Hepatocyte (in vitro differentiated cells): ENCODE measurements around the gene RDH14. TPM values are rescaled to one million over a fixed set of nuclear protein-coding genes. Genes with fewer than 3 reads are reported as not detected.

ENCODE experiments used
- DNase-seq: peaks from one replicate; pipeline ENCODE4 v3.0.0-alpha.2; 2016; ENCODE audit warnings: low spot score
- H2AFZ ChIP-seq: fragments of 200-600 bp; sonication (generic); 2 replicates; pipeline ENCODE4 v1.6.0; 2016; ENCODE audit warnings: antibody characterized with exemption, mild to moderate bottlenecking
- H3K27ac ChIP-seq: fragments of 200-600 bp; sonication (generic); 2 replicates; pipeline ENCODE4 v1.5.1; 2016; ENCODE audit warnings: mild to moderate bottlenecking
- H3K27me3 ChIP-seq: fragments of 200-600 bp; sonication (generic); 2 replicates; pipeline ENCODE4 v1.6.1; 2016
- H3K36me3 ChIP-seq: fragments of 200-600 bp; sonication (generic); replicated peaks from 2 replicates; pipeline ENCODE4 v1.5.1; 2016; ENCODE audit warnings: low read depth; ENCODE audit not compliant: insufficient read depth
- H3K4me1 ChIP-seq: fragments of 200-600 bp; sonication (generic); 2 replicates; pipeline ENCODE4 v1.5.1; 2016; ENCODE audit warnings: mild to moderate bottlenecking, moderate library complexity; ENCODE audit not compliant: insufficient read depth
- H3K4me2 ChIP-seq: fragments of 200-600 bp; sonication (generic); 2 replicates; pipeline ENCODE4 v1.6.0; 2016
- H3K4me3 ChIP-seq: fragments of 200-600 bp; sonication (generic); 2 replicates; pipeline ENCODE4 v1.5.1; 2016; ENCODE audit warnings: mild to moderate bottlenecking
- H3K79me2 ChIP-seq: fragments of 200-600 bp; sonication (generic); 2 replicates; pipeline ENCODE4 v1.6.0; 2017; ENCODE audit warnings: mild to moderate bottlenecking
- H3K9me2 ChIP-seq: fragments of 200-600 bp; sonication (generic); replicated peaks from 2 replicates; pipeline ENCODE4 v1.6.0; 2017; ENCODE audit warnings: mild to moderate bottlenecking; ENCODE audit not compliant: insufficient read depth
- H3K9me3 ChIP-seq: fragments of 200-600 bp; sonication (generic); 2 replicates; pipeline ENCODE4 v1.5.1; 2016; ENCODE audit warnings: low read depth, mild to moderate bottlenecking
- H4K20me1 ChIP-seq: fragments of 200-600 bp; sonication (generic); 2 replicates; pipeline ENCODE4 v1.6.0; 2016; ENCODE audit warnings: mild to moderate bottlenecking; ENCODE audit not compliant: insufficient read depth, poor library complexity, severe bottlenecking
- EZH2 ChIP-seq: fragments of 200-600 bp; sonication (generic); IDR thresholded peaks from 2 replicates; pipeline ENCODE4 v1.6.1; 2016; ENCODE audit warnings: antibody characterized with exemption, mild to moderate bottlenecking, borderline replicate concordance
- EZH2phosphoT487 ChIP-seq: fragments of 200-600 bp; sonication (generic); IDR thresholded peaks from one replicate; pipeline ENCODE4 v1.6.1; 2018; ENCODE audit warnings: antibody characterized with exemption, mild to moderate bottlenecking, low read depth, moderate library complexity; ENCODE audit not compliant: unreplicated experiment, severe bottlenecking
- WGBS: methylation state at CpG from one replicate; pipeline ENCODE4 v1.1.6; 2016; ENCODE audit warnings: low lambda C conversion rate; ENCODE audit errors: missing lambda C conversion rate; 5-methylcytosine and 5-hydroxymethylcytosine counted together
- polyA plus RNA-seq: library from polyadenylated mRNA; unstranded; fragments of >200 nt; fragmentation: Nextera tagmentation; extraction: Ambion mirVana; gene quantifications from 2 replicates; pipeline ENCODE4 v1.2.1, GENCODE V29; 2016
- total RNA-seq: library from RNA; depleted of rRNA; stranded (reverse); fragments of >200 nt; gene quantifications from 2 replicates; pipeline ENCODE4 v1.2.3, GENCODE V29; 2014
- TF ChIP-seq, protein P1 (sequence below): fragments of 200-600 bp; sonication (generic); IDR thresholded peaks from 2 replicates; pipeline ENCODE4 v1.5.1; 2016; ENCODE audit warnings: antibody characterized with exemption, mild to moderate bottlenecking; ENCODE audit not compliant: poor library complexity

Gene RDH14
- total and polyA plus RNA-seq, 2 experiments from 2014 or later = 38.2 to 46.5 TPM

DNA sequence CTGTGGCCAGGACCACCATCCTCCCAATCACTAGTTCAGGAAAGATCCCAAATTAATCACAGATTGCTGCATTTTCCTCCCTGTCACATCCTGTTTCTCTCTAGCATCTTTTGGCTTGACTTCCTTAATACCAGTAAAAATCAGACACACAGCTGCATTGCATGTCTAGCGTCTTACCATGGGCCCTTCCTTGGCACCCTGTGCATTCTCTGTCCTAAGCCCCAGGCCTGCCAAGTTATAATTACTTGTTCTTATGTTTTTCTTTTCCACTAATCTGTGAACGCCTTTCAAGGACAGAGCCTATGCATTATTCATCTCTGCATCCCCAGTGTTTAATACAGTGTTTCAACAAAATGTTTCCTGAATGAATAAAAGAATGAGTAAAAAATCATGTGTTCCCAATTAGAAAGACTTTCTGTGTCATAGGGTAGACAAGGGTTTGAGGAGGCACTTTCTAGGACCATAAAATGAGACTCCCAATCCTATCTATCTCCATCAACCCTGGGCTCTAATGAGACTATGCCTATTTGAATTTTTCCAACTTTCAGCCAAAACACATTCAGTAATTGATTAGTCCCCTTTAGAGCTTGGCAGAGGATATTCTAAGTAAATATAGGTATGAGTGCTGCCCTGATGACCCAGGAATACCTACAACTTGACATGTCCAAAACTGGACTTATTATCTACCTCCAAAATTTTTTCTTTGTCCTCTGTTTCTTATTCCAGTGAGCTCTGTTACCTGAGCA is 39.2 kb upstream of the RDH14 start:
- H4K20me1 ChIP-seq = no peaks in the 10 kb centered on the region
- H3K4me3 ChIP-seq = no peak overlapping the region
- H3K36me3 ChIP-seq = no peaks in the 10 kb centered on the region
- no peak for TF ChIP-seq EZH2phosphoT487
- TF ChIP-seq EZH2 = no peak
- TF ChIP-seq, protein P1, sequence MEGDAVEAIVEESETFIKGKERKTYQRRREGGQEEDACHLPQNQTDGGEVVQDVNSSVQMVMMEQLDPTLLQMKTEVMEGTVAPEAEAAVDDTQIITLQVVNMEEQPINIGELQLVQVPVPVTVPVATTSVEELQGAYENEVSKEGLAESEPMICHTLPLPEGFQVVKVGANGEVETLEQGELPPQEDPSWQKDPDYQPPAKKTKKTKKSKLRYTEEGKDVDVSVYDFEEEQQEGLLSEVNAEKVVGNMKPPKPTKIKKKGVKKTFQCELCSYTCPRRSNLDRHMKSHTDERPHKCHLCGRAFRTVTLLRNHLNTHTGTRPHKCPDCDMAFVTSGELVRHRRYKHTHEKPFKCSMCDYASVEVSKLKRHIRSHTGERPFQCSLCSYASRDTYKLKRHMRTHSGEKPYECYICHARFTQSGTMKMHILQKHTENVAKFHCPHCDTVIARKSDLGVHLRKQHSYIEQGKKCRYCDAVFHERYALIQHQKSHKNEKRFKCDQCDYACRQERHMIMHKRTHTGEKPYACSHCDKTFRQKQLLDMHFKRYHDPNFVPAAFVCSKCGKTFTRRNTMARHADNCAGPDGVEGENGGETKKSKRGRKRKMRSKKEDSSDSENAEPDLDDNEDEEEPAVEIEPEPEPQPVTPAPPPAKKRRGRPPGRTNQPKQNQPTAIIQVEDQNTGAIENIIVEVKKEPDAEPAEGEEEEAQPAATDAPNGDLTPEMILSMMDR = no peak
- WGBS = 51% methylated on average over 2 of the region's 2 CpGs
- no peaks in the 10 kb centered on the region for H3K79me2 ChIP-seq
- no peaks in the 10 kb centered on the region for H3K27me3 ChIP-seq
- H3K27ac ChIP-seq = no peak overlapping the region
- DNase-seq = no peak
- H3K9me3 ChIP-seq = no peaks in the 10 kb centered on the region
- no peak overlapping the region for H3K4me2 ChIP-seq
- H3K4me1 ChIP-seq = peaks cover 12% of the 10 kb centered on the region
- H2AFZ ChIP-seq = no peak overlapping the region
- no peaks in the 10 kb centered on the region for H3K9me2 ChIP-seq

DNA sequence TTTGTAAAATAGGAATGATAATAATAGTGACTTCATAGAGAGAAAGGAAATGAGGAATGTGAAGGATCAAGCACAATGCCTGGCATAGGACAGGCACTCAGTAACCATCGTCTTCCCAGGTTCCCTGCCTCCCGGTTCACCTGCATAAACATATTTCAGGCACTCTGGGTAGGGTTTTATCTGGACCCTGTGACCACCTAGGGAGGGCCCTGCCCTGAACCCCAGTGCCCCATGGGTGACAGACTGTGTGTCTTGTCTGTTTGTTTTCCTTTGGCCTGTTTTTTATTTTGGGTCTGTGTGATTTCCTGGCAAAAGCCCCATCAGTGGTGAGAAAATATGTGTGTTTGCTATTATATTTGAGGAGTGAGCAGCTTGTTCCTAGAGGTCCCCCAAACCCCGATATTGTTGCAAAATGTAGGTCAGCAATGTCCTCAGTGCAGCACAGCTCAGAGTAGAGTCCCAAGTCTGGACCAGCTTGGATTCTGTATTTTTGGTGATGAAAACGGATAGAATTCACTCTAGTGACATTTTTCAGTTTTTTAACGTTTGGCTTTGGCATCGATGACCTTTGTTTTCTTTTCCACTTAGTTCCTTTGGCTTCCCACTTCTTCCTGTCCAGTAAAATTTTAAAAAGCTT is 38.5 kb upstream of the RDH14 start:
- no peak overlapping the region for H3K4me2 ChIP-seq
- DNase-seq = no peak
- H3K4me1 ChIP-seq = peaks cover 6% of the 10 kb centered on the region
- TF ChIP-seq EZH2 (no peak), EZH2phosphoT487 (no peak)
- TF ChIP-seq, protein P1 = no peak
- H3K9me3 ChIP-seq = no peaks in the 10 kb centered on the region
- no peak overlapping the region for H2AFZ ChIP-seq
- H3K27me3 ChIP-seq = no peaks in the 10 kb centered on the region
- no peaks in the 10 kb centered on the region for H4K20me1 ChIP-seq
- WGBS = 84% methylated on average over 6 of the region's 6 CpGs
- H3K79me2 ChIP-seq = no peaks in the 10 kb centered on the region
- no peak overlapping the region for H3K4me3 ChIP-seq
- H3K9me2 ChIP-seq = no peaks in the 10 kb centered on the region
- H3K27ac ChIP-seq = peak overlapping the region; percentile 19
- no peaks in the 10 kb centered on the region for H3K36me3 ChIP-seq

DNA sequence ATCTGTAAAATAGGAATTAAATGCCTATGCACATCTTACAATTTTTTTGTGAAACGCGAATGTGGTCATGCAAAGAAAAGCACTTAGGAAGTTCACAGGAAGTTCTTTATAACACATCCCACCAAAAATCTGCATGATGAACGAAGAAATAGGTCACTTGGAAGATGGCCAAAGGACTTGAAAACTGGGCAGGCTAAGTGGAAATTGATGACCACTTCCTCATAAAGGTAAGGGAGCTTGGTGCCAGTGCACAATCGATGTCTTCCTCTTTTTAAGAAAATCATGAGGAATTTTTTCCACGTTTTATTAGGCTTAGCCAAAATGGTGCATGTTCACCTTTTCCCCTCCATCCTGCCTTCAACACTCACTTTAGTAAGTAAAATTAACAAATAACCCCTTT is 37.2 kb upstream of the RDH14 start:
- Histone ChIP-seq H3K36me3 (no peaks in the 10 kb centered on the region), H3K27me3 (no peaks in the 10 kb centered on the region), H3K9me3 (no peaks in the 10 kb centered on the region), H3K27ac (no peak overlapping the region), H3K79me2 (no peaks in the 10 kb centered on the region), H3K4me3 (no peak overlapping the region), H4K20me1 (no peaks in the 10 kb centered on the region), H2AFZ (no peak overlapping the region), H3K9me2 (no peaks in the 10 kb centered on the region), H3K4me2 (no peak overlapping the region), H3K4me1 (peaks cover 2% of the 10 kb centered on the region)
- no peak for DNase-seq
- WGBS = 89% methylated on average over 5 of the region's 5 CpGs
- TF ChIP-seq EZH2phosphoT487 = no peak
- TF ChIP-seq, protein P1 = no peak
- TF ChIP-seq EZH2 = no peak
